Frontal cortex (tissue), 4 donors: ENCODE results near the gene ZNF808. TPM values are rescaled to one million over a fixed set of nuclear protein-coding genes. Genes with fewer than 3 reads are reported as not detected.
"Not testable (repeated sequence)": the region's sequence is repeated elsewhere in the genome, so short reads cannot be mapped to it uniquely, and the experiment has no call there.

Source experiments
- DNase-seq, 2 donors: peaks; one replicate each; pipeline ENCODE4 v3.0.0; 2012; ENCODE audit warnings: low spot score in 2 of 2
- FAIRE-seq: peaks from 2 replicates; lab custom pipeline; 2012; peaks lifted over from hg19 to GRCh38; lab: Jason Lieb, UNC
- total RNA-seq: library from RNA; depleted of rRNA; stranded (reverse); fragments of >200 nt; gene quantifications from one replicate; pipeline ENCODE4 v1.2.3, GENCODE V29; 2014
- donor health status: control.
- donor health status: control.
- donor health status: control.

Gene ZNF808
- total RNA-seq, 1 donor from 2014 or later = 17.9 TPM

- DNase-seq, FAIRE-seq: not testable (repeated sequence)
Observed at GRCh38 chr19:52535385-52535770, 7.9 kb downstream of the ZNF808 start.

GRCh38 chr19:52535771-52536447 lies 8.4 kb downstream of the ZNF808 start:
- FAIRE-seq (no peak), DNase-seq (peak in 1 of 2 donors; percentile 41)

GRCh38 chr19:52536448-52536800 lies 9.0 kb downstream of the ZNF808 start:
- DNase-seq (no peak), FAIRE-seq (no peak)

GRCh38 chr19:52538815-52539214 lies 11.3 kb downstream of the ZNF808 start:
- DNase-seq, FAIRE-seq: not testable (repeated sequence)

- FAIRE-seq = not testable (repeated sequence)
Observed at GRCh38 chr19:52541176-52541575, 13.7 kb downstream of the ZNF808 start.

GRCh38 chr19:52541608-52542007 lies 14.1 kb downstream of the ZNF808 start:
- no peak for FAIRE-seq
- DNase-seq = no peak

More at GRCh38 chr19:52541176-52541575, 13.7 kb downstream of the ZNF808 start:
- DNase-seq = not testable (repeated sequence)

- DNase-seq, FAIRE-seq: not testable (repeated sequence)
Observed at GRCh38 chr19:52542541-52542940, 15.1 kb downstream of the ZNF808 start.

- FAIRE-seq = no peak
- DNase-seq = no peak
Observed at GRCh38 chr19:52542984-52543664, 15.7 kb downstream of the ZNF808 start.

- DNase-seq (no peak), FAIRE-seq (no peak)
Observed at GRCh38 chr19:52554216-52554971, 26.9 kb downstream of the ZNF808 start.

GRCh38 chr19:52557231-52557995 lies 29.9 kb downstream of the ZNF808 start:
- DNase-seq (no peak), FAIRE-seq (no peak)

- not testable (repeated sequence) for DNase-seq, FAIRE-seq
Observed at GRCh38 chr19:52558732-52559445, 31.4 kb downstream of the ZNF808 start.

- DNase-seq, FAIRE-seq: not testable (repeated sequence)
Observed at GRCh38 chr19:52561611-52562010, 34.1 kb downstream of the ZNF808 start.

GRCh38 chr19:52566121-52566520 lies 38.7 kb downstream of the ZNF808 start:
- DNase-seq (no peak), FAIRE-seq (no peak)

GRCh38 chr19:52566588-52566987 lies 39.1 kb downstream of the ZNF808 start:
- FAIRE-seq = no peak

GRCh38 chr19:52567921-52568320 lies 40.5 kb downstream of the ZNF808 start:
- FAIRE-seq (no peak), DNase-seq (no peak)

More at GRCh38 chr19:52566588-52566987, 39.1 kb downstream of the ZNF808 start:
- DNase-seq = no peak

GRCh38 chr19:52569638-52569999 lies 42.2 kb downstream of the ZNF808 start:
- FAIRE-seq = not testable (repeated sequence)
- peak in 1 of 2 donors; percentile 32 for DNase-seq

GRCh38 chr19:52570000-52570861 lies 42.8 kb downstream of the ZNF808 start, which contains the start of gene ZNF701:
Gene ZNF701 (plus strand): TSS chr19:52570287. CDS start chr19:52574148, 3,861 bp downstream.
- FAIRE-seq = no peak

GRCh38 chr19:52584736-52585440 lies 57.4 kb downstream of the ZNF808 start:
- DNase-seq = no peak
- FAIRE-seq = no peak

More at GRCh38 chr19:52570000-52570861, 42.8 kb downstream of the ZNF808 start, which contains the start of gene ZNF701:
- DNase-seq = peak; percentile 80 to 92
